RCC 7860 (cell line): ENCODE data around the gene PRKCD.
"Not testable (repeated sequence)": the region's sequence is repeated elsewhere in the genome, so short reads cannot be mapped to it uniquely, and the experiment has no call there.

ENCODE experiments used
- DNase-seq: peaks from one replicate; pipeline ENCODE4 v3.0.0-alpha.2; 2015; ENCODE audit warnings: low spot score
- FAIRE-seq: peaks from 2 replicates; lab custom pipeline; 2012; peaks lifted over from hg19 to GRCh38; lab: Jason Lieb, UNC

PRKCD gene

GRCh38 chr3:53139906-53140846, 20.8 kb upstream of the PRKCD start:
- DNase-seq: no peak

GRCh38 chr3:53140847-53141845, 19.9 kb upstream of the PRKCD start:
- no peak for FAIRE-seq
- DNase-seq: peak; percentile 37

More at GRCh38 chr3:53139906-53140846, 20.8 kb upstream of the PRKCD start:
- no peak for FAIRE-seq

GRCh38 chr3:53142986-53143385, 18.0 kb upstream of the PRKCD start:
- DNase-seq: no peak
- FAIRE-seq: no peak

GRCh38 chr3:53144446-53144845, 16.6 kb upstream of the PRKCD start:
- FAIRE-seq (no peak), DNase-seq (no peak)

- DNase-seq (no peak), FAIRE-seq (no peak)
Observed at GRCh38 chr3:53144862-53145712, 15.9 kb upstream of the PRKCD start.

GRCh38 chr3:53145713-53146080, 15.3 kb upstream of the PRKCD start:
- DNase-seq (no peak), FAIRE-seq (no peak)

GRCh38 chr3:53146319-53146891, 14.6 kb upstream of the PRKCD start:
- no peak for DNase-seq
- FAIRE-seq: no peak

GRCh38 chr3:53147151-53147902, 13.7 kb upstream of the PRKCD start:
- FAIRE-seq (no peak), DNase-seq (no peak)

GRCh38 chr3:53147903-53148400, 13.1 kb upstream of the PRKCD start:
- no peak for DNase-seq
- FAIRE-seq: no peak

GRCh38 chr3:53149006-53149690, 11.9 kb upstream of the PRKCD start:
- FAIRE-seq (no peak), DNase-seq (no peak)

- no peak for DNase-seq
- FAIRE-seq: no peak
Observed at GRCh38 chr3:53149699-53150098, 11.3 kb upstream of the PRKCD start.

GRCh38 chr3:53150247-53151085, 10.5 kb upstream of the PRKCD start:
- peak; percentile 47 for DNase-seq
- FAIRE-seq: peak; percentile 56

GRCh38 chr3:53151086-53151438, 9.9 kb upstream of the PRKCD start:
- not testable (repeated sequence) for DNase-seq, FAIRE-seq

- DNase-seq (no peak), FAIRE-seq (no peak)
Observed at GRCh38 chr3:53151465-53151864, 9.5 kb upstream of the PRKCD start.

- no peak for DNase-seq
- no peak for FAIRE-seq
Observed at GRCh38 chr3:53151870-53152660, 8.9 kb upstream of the PRKCD start.

GRCh38 chr3:53153264-53153823, 7.7 kb upstream of the PRKCD start:
- no peak for FAIRE-seq

GRCh38 chr3:53153980-53154379, 7.0 kb upstream of the PRKCD start:
- DNase-seq (no peak), FAIRE-seq (no peak)

More at GRCh38 chr3:53153264-53153823, 7.7 kb upstream of the PRKCD start:
- DNase-seq: no peak
